Breast epithelium (tissue), 3 donors: ENCODE measurements around the gene AP1S2.

Experiments
- POLR2A ChIP-seq: fragments of 450-650 bp; IDR thresholded peaks from one replicate; pipeline ENCODE4 v1.6.1; 2016; ENCODE audit warnings: antibody characterized with exemption, mild to moderate bottlenecking, moderate library complexity
- POLR2AphosphoS5 ChIP-seq, 3 donors: sonication (generic); formaldehyde crosslinking; IDR thresholded peaks; one replicate each; pipeline ENCODE4 v1.6.1; 2017; ENCODE audit warnings: antibody characterized with exemption in 3 of 3
- TF ChIP-seq, protein P1 (sequence below), 3 donors: fragments of 450-650 bp; IDR thresholded peaks; one replicate each; pipeline ENCODE4 v1.5.1; 2016 to 2017; ENCODE audit warnings: antibody characterized with exemption in 3 of 3, mild to moderate bottlenecking in 3 of 3, moderate library complexity in 3 of 3

DNA sequence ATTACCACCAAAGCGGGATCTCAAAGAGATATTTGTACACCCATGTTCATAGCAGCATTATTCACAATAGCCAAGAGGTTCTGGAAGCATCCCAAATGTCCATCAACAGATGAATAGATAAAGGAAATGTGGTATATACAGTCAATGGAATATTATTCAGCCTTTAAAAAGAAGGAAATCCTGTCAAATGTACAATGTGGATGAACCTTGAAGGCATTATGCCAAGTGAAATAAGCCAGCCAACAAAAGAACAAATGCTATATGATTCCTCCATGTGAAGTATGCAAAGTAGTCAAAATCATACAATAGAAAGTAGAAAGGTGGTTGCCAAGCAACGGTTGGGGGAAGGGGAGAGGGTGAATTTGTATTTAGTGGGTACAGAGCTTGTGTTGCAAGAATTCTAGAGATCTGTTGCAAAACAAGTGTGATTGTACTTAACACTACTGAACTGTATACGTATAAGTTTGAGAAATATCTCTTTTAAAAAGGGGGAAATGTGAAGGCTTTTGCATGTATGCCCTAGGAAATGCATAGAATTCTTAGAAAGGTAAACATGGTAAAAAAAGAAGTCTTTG, 69.3 kb downstream of the AP1S2 start:
- TF ChIP-seq, protein P1, sequence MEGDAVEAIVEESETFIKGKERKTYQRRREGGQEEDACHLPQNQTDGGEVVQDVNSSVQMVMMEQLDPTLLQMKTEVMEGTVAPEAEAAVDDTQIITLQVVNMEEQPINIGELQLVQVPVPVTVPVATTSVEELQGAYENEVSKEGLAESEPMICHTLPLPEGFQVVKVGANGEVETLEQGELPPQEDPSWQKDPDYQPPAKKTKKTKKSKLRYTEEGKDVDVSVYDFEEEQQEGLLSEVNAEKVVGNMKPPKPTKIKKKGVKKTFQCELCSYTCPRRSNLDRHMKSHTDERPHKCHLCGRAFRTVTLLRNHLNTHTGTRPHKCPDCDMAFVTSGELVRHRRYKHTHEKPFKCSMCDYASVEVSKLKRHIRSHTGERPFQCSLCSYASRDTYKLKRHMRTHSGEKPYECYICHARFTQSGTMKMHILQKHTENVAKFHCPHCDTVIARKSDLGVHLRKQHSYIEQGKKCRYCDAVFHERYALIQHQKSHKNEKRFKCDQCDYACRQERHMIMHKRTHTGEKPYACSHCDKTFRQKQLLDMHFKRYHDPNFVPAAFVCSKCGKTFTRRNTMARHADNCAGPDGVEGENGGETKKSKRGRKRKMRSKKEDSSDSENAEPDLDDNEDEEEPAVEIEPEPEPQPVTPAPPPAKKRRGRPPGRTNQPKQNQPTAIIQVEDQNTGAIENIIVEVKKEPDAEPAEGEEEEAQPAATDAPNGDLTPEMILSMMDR (IDR thresholded peaks at IDR 0.05), result no peak
- no peak for TF ChIP-seq POLR2AphosphoS5 (IDR thresholded peaks at IDR 0.05)
- no peak for TF ChIP-seq POLR2A
